Measurements from ENCODE around the gene MOGAT3.

MOGAT3 gene, protein sequence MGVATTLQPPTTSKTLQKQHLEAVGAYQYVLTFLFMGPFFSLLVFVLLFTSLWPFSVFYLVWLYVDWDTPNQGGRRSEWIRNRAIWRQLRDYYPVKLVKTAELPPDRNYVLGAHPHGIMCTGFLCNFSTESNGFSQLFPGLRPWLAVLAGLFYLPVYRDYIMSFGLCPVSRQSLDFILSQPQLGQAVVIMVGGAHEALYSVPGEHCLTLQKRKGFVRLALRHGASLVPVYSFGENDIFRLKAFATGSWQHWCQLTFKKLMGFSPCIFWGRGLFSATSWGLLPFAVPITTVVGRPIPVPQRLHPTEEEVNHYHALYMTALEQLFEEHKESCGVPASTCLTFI

DNA sequence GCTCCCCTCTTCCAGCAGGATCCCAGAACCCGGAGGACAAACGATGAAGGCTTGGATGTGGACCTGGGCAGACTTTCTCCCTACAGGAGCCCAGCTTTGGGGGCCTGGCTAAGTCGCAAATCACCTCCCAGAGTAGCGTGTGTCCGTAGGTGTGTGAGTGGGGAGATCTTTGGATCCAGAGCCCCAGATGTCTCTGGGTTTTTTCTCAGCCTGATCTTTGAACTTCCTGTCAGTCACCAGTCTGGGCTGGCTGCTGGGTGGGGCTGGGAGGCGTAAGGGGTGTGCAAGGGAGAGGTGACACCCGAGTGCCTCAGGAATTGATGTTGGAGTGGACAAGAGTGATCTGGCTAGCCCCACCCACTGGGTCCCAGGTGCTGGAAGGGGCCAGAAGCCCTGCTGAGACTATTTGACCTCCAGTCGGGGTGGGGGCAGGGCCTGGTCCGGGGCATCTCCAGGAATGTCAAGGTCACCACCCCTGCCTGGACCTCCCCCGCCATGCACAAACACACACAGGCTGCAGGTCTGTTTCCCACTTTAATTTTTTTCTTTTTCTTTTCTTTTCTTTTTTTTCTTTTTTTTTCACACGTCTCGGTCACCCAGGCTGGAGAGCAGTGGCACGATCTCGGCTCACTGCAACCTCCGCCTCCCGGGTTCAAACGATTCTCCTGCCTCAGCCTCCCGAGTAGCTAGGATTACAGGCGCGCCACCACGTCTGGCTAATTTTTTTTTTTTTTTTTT lies at the start of gene MOGAT3:
Gene MOGAT3, minus strand, starts transcription at position 175 of the 738 bp plus-strand sequence. CDS start 182 bp downstream, outside the sequence.
- no peak for DNase-seq

GRCh38 chr7:101250324-101250723 lies 49.5 kb upstream of the MOGAT3 start:
- no peak for DNase-seq

DNA sequence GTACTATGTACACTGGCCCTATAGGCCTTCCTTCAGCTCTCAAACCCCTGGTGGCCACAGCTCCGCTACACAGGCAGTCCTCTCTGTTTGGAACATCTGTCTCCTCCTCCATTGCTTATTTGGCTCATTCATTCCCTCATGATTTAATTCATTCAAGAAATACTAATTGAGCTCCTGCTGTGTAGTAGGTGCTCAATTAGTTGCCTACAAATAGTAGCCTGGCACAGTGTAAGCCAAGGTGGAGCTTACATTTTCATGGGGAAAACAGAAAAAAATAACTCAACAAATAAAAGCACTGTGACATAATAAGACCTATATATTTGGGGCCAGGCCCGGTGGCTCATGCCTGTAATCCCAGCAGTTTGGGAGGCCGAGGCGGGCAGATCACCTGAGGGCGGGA lies 47.4 kb upstream of the MOGAT3 start:
- DNase-seq: no peak

DNA sequence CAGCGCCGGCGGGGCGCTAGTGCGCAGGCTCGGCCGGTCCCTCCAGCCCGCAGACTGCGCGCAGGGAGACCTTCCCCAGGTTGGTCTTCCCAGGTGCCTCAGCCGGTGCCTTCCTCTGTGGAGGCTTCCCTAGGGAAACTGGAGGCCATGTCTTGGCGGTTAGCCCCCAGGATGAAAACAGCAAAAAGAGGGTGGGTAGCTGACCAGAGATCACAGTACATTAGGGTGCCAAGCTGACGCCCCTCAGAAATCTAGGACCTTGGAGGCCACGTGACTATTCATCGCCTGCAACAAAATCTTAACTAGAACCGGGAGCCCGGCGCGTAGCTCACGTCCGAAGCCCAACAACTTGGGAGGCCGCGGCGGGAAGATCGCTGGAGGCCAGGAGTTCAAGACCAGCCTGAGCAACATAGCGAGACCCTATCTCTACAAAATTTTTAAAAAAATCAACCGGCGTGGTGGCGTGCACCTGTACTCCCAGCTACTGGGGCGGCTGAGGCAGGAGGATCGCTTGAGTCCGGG lies 44.4 kb upstream of the MOGAT3 start:
- DNase-seq: no peak

GRCh38 chr7:101244375-101245146 lies 43.7 kb upstream of the MOGAT3 start, which contains the start of gene FIS1:
Gene FIS1 (minus strand): TSS chr7:101245081. CDS start chr7:101245004, 77 bp downstream.
- peak; percentile 91 for DNase-seq

DNA sequence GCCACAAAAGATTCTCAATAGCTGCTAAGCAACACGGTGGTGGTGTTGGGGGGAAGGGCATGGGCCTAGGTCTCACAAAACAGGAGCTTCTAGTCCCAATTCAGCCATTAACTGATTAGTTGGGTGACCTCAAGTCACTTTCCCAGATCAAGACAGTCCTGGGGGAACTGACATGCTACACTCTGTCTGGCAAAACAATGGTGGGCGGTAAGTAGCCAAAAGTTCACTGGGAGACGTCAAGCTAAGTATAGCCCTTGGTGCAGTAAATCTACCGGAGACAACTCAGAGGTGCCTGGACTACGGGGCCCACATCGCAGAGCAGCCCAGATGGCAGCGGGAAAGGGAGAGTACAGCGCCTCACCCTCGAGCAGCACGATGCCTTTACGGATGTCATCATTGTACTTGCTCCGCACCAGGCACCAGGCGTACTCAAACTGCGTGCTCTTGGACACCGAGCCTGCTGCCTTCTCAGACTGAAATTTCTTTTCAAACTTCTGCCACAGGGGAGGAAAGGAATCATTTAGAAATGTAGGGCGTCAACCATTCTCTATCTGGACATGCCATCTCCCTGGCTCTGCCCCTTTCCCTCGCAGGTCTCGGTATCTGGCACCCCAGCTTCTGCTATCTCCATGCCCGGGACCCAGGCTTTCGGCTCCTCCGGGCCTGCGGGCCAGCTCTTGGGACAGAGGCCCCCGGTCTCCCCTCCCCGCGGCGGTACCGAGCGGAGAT lies 43.0 kb upstream of the MOGAT3 start:
- DNase-seq: no peak

- DNase-seq: no peak
Observed at GRCh38 chr7:101241443-101242349, 40.9 kb upstream of the MOGAT3 start.

GRCh38 chr7:101241015-101241363 lies 40.2 kb upstream of the MOGAT3 start:
- peak; percentile 83 for DNase-seq

DNA sequence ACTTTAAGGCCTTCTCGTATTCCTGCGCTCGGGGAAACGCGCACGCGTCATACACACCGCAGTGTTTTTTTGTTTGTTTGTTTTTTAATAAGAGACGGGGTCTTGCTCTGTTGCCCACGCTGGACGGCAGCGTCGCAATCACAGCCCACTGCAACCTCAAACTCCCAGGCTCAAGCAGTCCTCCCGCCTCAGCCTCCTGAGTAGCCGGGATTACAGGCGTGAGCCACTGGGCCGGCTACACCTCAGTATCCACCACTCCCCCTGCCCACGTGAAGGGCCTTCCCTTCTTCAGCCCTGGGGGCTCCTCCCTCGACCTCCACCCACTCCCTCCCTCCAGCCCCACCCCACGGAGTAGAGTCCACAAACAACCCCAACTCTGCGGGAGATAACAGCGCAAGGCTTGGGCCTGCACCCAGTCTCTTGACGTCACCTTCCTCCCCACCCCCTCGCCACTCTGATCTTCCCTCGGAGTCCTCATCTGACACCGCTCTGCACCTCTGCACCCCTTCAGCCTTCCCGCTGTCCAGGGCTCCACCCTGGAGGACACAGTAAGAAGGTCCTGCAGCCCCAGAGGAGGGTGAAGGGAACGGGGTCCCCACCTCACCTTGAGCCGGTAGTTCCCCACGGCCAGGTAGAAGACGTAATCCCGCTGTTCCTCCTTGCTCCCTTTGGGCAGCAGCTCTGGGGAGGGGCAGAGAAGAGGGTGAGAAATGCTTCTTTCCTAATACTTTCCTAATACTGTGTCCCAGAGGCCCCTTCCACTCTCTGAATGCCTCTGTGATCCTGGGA lies 39.6 kb upstream of the MOGAT3 start:
- peak; percentile 99 for DNase-seq

DNA sequence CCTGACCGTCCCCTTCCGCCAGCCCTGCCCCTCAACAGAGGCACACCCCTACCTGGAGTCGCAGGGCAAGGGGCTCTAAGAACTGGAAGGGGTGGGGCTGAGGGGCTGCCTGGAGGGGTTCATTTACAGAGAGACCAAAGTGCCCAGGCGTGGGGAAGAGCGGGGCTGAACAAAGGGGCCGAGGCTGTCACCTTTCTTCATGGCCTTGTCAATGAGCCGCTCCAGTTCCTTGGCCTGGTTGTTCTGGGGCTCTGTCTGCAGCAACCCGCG lies 39.0 kb upstream of the MOGAT3 start:
- no peak for DNase-seq

GRCh38 chr7:101239191-101239950 lies 38.5 kb upstream of the MOGAT3 start:
- DNase-seq: no peak

DNA sequence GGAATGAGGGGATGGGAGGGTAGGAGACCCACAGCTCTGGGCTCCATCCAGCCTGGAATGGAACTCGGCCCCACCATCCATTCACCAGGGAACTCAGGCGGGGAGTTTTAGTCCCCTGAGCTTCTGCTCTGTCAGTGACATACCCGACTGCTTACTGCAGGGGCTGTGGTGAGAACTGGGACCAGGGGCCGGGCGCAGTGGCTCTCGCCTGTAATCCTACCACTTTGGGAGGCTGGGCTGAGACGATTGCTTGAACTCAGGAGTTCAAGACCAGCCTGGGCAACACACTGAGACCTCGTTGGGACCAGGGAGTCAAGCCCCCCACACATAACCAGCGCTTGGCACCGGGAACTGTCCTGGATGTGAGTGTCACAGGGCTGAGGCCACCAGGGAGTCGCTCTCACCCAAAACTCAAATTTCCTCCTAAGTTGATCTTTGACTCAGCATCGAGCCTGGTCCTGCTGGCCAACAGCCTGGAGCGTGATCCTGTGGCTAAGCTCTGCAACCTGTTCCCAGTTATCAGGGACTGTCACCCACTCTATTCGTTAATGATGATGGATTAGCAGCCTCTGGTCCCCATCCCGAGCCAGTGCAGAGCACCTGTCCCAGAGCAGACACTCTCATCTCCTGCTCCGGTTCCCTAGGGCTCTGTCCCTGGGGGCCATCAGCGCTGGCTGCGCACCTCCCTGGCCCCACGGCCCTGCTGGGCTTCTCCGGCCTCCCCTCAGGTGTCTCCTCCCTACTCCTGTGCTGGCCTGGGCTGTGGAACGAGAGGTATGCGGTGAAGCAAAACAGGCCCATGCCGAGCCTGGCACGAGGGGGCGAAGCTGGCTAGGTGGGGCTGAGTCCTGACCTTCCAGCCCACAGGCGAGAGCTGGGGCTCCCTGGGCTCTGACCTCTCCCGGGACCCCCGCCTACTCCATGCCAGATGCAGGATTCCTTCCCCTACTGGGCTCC lies 37.7 kb upstream of the MOGAT3 start:
- peak; percentile 97 for DNase-seq

GRCh38 chr7:101237206-101238067 lies 36.6 kb upstream of the MOGAT3 start, which contains the start of gene CLDN15:
Gene CLDN15 (minus strand): TSS chr7:101237802. CDS start chr7:101237581, 221 bp downstream.
- DNase-seq: peak; percentile 94

- no peak for DNase-seq
Observed at GRCh38 chr7:101236292-101236835, 35.5 kb upstream of the MOGAT3 start.

GRCh38 chr7:101235522-101235921 lies 34.7 kb upstream of the MOGAT3 start:
- DNase-seq: no peak

DNA sequence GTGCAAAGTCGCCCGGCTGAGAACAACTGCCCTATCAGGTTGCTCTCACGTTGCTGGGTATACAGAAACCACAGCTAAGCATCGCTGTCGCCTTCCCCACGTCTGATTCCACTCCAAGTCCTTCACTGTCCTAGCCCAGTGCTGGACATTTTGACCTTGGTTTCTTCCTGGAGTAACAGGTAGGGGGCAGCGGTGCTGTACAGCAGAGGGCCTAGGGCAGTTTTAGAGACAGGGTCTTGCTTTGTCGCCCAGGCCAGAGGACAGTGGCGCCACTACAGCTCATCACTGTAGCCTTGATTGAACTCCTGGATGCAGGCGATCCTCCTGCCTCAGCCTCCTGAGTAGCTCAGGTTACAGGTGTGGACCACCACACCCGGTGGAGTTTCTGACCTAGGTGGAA lies 34.2 kb upstream of the MOGAT3 start:
- DNase-seq: no peak

- DNase-seq: no peak
Observed at GRCh38 chr7:101234636-101235035, 33.8 kb upstream of the MOGAT3 start.

Measured in NCI-H226 (cell line).